CD4-positive, alpha-beta T cell treated with Interleukin-6 for 4 hours (primary cell): ENCODE results near the gene TBX15.
"Not testable (repeated sequence)": the region's sequence is repeated elsewhere in the genome, so short reads cannot be mapped to it uniquely, and the experiment has no call there.

Experiments used
- DNase-seq: peaks from one replicate; pipeline ENCODE4 v3.0.0-alpha.2; 2020; ENCODE audit warnings: mixed read lengths

TBX15 gene

DNA sequence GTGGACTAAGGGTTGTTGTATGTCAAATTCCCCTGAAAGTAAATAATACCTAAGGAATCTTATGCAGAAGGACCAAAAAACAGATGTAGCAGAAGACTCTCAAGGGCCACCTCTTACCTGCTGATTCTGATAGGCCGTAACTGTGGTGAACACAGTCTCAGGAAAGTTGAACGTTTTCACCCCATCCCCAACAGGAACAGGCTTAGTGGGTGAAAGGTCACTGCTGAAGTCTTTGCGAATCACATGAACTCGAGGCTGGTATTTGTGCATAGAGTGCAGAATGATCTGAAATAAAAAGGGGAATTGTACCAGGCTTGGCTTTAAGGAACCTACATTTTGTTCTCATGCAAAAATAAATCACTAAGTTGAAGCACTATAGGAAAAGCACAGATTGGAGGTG lies 64.8 kb downstream of the TBX15 start:
- no peak for DNase-seq

- no peak for DNase-seq
Observed at GRCh38 chr1:118921994-118922393, 66.1 kb downstream of the TBX15 start.

- no peak for DNase-seq
Observed at GRCh38 chr1:118920124-118920717, 67.9 kb downstream of the TBX15 start.

DNA sequence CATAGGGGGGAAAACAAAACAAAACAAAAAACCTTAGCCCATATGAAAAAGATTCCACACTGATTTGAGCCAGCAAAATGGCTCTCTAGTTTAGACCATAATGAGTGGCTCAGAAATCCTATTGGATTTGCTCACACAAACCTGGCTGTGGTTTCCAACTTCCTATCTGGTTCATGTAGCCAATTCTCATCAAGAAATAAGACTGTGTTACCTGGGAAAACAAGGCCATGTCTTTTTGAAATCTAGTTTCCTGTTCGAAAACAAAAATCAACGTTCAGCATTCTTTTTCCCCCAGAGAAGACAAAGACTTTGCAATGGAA lies 69.2 kb downstream of the TBX15 start:
- no peak for DNase-seq

- DNase-seq: no peak
Observed at GRCh38 chr1:118918230-118918939, 69.8 kb downstream of the TBX15 start.

GRCh38 chr1:118916346-118916745 lies 71.8 kb downstream of the TBX15 start:
- DNase-seq: not testable (repeated sequence)

DNA sequence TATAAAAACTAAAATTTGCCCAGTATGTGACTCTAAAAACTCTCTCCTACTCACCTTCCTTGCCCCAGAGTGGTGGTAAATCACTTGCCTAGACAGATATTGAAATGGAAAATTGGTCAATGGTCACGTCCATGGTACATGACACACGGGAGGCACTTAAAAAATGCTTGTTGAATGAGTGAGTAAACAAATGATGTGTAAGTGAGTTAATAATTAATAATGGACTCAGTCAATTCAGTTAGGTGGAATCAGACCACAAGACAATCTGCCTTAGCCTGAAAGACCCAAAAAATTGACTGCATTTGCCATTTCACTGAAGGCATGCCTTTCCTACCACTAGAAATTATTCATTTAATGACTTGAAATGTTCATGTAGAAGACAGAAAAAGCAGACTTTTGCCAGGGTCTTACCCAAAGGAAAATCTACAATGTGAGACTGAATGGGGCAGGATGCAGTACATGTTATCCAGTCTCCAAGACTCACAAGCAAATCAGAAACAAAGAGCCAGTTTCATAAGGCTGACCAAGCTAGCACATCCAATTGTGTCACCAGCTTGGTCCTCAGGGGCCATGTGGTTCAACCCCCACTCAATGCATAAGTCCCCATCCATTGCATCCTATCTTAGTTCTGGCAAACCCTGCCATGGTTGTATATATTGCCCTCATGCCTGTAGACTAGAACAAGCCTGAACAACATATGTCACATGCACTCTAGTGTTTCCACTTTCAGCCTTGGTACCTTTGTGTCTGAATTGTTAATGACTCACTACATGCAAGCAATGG lies 73.6 kb downstream of the TBX15 start:
- DNase-seq: no peak

DNA sequence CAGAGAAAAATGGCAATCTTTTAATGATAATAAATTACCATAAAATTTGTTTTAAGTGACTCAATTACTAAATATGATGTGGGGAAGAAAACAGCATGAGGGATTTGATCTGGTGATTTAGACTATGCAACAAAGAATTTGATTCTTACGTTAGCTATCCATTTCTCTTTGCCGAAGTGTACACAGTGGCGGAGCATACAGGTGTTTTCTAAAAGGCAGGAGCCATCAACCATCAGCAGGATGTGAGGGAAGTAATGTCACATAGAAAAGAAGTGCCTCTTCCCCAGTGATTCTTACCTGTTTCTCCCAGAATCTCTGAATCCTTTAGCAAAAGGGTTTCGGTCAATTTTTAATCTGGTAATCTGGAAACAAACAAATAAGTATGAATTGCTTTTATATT lies 74.3 kb downstream of the TBX15 start:
- no peak for DNase-seq

GRCh38 chr1:118912574-118912973 lies 75.6 kb downstream of the TBX15 start:
- DNase-seq: no peak

- DNase-seq: no peak
Observed at GRCh38 chr1:118911571-118911970, 76.6 kb downstream of the TBX15 start.

DNA sequence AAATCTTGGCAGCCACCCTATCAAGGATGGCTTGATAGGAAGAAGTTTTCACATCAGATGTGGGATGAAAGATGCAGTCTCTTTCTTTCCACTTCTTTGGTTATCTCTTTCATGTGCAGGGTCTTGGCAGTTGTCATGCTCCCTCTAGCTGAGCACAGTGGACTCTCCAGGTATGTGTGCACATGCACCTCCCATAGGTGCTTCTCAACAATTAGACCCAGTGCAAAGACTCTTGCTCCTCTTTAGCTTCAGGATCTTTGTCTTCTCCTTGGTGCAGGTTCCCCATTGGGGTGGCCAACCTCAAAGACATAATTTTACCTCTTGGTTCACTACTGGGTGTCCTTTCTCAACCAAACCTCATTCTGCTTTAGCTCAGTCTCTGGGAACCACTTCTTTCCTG lies 80.7 kb downstream of the TBX15 start:
- no peak for DNase-seq

GRCh38 chr1:118905671-118906070 lies 82.5 kb downstream of the TBX15 start:
- DNase-seq: no peak

DNA sequence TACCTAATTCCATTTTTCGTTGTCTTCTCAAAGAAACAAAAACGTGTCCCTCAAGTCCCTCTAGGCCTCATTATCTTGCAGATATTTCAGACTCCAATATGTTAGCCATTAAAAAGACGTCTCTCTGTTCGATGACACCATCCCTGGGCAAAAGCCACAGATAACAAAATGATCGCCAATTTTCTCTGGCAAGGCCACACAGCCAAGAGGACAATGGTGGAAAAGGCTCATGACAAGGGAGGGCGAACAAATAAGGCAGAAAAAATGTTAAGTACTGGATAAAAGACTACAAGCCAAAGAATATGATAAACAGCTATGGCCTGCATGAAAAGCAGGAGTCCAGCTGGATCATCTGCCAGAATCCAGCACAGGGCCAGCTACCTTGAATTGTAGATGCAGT lies 82.9 kb downstream of the TBX15 start:
- no peak for DNase-seq

DNA sequence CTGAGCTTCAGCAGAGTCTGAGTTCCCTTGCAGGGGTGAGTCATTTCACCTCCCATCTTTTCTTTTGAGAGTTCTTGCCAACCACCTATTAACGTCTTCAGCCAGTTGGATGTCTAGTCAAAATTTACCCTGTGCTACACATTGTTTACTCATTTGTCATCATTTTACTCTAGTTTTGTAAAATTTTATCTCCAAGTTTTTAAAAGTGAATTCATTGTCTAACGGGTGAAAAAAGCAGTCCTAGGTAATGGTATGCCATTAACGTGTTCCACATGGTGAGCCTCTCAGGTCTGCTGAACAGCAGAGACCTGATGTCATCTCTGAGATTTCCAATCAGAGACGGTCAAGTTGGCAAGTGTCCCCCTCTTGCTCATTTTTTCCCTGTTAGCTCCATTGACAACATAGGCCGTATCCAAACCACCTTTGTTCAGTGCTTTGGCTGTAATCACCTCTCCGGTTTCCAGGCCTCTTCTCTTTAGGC lies 85.4 kb downstream of the TBX15 start:
- no peak for DNase-seq

DNA sequence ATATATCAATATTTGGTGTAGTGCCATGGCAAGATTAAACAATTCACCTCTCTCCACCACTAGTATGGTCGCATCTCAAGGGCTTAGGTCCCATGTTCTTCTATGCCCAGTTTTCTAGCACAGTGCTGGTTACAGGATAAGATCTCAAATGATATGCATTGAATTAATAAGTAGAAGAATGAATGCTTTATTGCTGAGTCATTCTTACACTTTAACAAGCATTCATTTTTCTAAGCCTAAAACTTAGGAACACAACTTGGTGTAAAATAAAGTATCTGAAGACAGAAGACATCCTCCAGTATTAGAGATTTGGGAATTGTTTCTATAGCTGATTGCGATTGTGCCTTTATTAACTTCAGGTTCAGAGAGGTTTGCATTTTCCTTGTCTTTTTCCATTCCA lies 85.8 kb downstream of the TBX15 start:
- DNase-seq: no peak

DNA sequence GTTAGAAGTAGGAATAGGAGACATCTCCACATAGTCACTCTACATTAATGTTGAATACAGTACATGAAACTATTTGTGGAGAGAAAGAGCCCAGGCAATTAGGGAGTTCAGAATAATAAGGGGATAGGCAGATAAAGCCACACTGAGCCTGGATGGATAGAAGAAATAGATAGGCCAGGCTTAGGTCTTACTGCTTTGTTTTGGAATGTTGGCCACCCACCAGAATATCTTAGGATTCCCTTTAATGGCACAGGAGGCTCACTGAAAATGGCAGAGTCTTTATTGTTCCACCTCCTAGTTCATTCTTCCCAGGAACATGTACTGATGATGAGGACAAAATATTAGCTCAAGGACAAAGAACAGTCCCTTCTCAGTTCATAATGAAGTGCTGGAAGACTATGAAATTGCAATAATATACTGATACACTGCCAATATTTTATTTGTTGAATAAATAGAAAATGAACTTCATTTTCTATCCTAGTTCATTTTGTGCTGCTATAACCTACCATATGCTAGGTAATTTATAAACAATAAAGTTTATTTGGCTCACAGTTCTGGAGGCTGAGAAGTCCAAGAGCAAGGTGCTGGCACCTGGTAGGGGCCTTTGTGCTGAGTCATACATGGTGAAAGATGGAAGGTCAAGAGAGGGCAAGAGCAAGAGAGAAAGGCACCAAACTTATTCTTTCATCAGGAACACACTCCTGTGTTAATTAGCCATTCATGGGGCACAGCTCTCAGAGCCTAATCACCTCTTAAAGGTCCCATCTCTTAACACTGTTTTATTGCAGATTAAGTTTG lies 87.3 kb downstream of the TBX15 start:
- no peak for DNase-seq

- no peak for DNase-seq
Observed at GRCh38 chr1:118899340-118899739, 88.8 kb downstream of the TBX15 start.

DNA sequence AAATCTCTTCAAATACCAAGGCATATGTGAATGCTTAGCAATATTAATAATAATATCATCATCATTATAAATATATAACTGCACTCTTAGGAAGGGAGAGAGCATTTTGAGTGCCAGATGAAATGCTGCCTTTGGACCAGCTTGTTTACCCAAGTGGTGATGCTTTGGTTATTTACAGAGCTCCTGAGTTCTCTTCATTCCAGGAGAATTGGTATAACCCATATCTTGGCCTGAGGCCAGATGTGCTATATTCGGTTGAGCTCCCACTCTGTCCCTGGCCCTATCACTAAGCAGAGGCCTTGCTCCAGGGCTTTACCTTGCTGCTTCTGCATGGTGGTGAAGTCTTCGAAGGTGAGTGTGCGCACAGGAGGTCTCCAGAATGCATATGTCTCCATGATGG lies 89.4 kb downstream of the TBX15 start:
- no peak for DNase-seq

DNA sequence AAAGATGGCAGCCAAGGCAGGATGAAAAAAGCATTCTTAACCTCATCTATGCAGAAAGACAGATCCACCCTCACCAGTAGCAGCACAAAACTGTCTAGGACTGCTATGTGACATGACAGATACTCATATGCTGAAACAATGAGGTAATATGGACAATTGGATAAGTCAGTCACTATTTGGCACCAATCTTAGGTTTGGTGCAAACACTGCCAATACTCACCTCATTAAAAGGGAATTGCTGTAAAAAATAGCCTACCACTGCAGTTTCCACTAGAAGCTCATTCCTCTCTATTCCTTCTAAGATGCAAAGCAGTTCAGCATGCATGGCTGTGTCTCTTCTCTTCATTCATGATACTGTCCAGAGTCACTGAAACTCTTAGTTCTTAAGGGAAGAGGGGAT lies 91.7 kb downstream of the TBX15 start:
- DNase-seq: no peak

- DNase-seq: no peak
Observed at GRCh38 chr1:118894836-118895235, 93.3 kb downstream of the TBX15 start.

- DNase-seq: no peak
Observed at GRCh38 chr1:118890851-118891384, 97.2 kb downstream of the TBX15 start.

DNA sequence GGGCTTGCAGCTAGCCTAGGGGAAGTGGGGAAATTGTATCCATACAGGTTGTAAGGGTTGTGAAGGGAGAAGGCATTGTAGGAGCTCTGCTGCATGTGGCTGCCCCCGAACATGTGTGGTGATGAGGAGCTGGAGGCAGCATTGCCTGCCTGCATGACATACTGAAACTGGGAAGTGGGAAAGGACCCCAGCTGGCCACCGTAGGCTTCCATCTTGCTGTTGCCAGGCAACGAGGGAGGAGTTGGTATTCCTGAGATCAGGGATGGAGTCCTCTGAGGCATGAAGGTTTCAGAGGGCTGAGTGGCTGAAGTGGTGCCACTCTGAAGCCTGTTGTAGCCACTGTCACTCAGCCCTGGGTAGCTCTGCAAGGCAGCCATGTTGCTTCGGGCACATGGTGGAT lies 103.2 kb downstream of the TBX15 start:
- DNase-seq: no peak

DNA sequence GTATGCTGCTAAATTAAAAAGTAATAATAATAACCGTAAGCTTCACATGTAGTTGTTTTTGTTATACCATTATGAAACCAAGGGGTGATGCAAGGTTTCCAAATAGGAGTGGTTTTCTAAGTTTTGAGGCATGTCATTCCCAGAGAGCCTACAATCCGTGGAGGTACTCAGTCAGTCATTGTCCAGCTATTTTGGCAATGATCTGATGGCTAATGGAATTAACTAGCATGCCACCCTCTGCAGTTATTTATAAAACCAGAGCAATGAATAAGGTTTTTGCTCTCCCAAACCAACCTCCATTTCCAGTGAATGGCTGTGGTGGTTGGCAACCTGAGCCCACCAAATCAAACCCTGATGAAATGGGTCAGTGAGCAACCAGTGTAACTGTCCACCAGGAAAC lies 106.4 kb downstream of the TBX15 start:
- no peak for DNase-seq
